Stimulated activated CD8-positive, alpha-beta memory T cell treated with anti-CD3 and anti-CD28 coated beads, Interleukin-2, amount 100 ng/mL, for 48 hours (primary cell): ENCODE data around the gene TMEM132A.
"Not testable (repeated sequence)": the region's sequence is repeated elsewhere in the genome, so short reads cannot be mapped to it uniquely, and the experiment has no call there.

Experiments used
- DNase-seq, 2 donors: peaks; one replicate each; pipeline ENCODE4 v3.0.0-alpha.2; 2020; ENCODE audit warnings: low read depth in 2 of 2

Gene TMEM132A

GRCh38 chr11:60954421-60954820 lies 30.2 kb downstream of the TMEM132A start:
- no peak for DNase-seq

GRCh38 chr11:60955571-60955970 lies 31.3 kb downstream of the TMEM132A start:
- no peak for DNase-seq

GRCh38 chr11:60957188-60957587 lies 32.9 kb downstream of the TMEM132A start:
- no peak for DNase-seq

- DNase-seq = no peak
Measured at GRCh38 chr11:60959431-60959830, 35.2 kb downstream of the TMEM132A start.

- no peak for DNase-seq
Measured at GRCh38 chr11:60960405-60960804, 36.1 kb downstream of the TMEM132A start.

- DNase-seq = no peak
Measured at GRCh38 chr11:60964801-60965200, 40.5 kb downstream of the TMEM132A start.

GRCh38 chr11:60966890-60967289 lies 42.6 kb downstream of the TMEM132A start:
- DNase-seq = no peak

GRCh38 chr11:60968223-60968622 lies 44.0 kb downstream of the TMEM132A start:
- no peak for DNase-seq

GRCh38 chr11:60970369-60970774 lies 46.1 kb downstream of the TMEM132A start:
- DNase-seq = peak; percentile 71 to 77

- no peak for DNase-seq
Measured at GRCh38 chr11:60970890-60971289, 46.6 kb downstream of the TMEM132A start.

- no peak for DNase-seq
Measured at GRCh38 chr11:60971520-60971919, 47.3 kb downstream of the TMEM132A start, which contains the start of gene CD6. Gene CD6 (plus strand): TSS chr11:60971680. CDS start chr11:60971866, 186 bp downstream.

GRCh38 chr11:60972182-60973030 lies 48.1 kb downstream of the TMEM132A start:
- DNase-seq = no peak

- no peak for DNase-seq
Measured at GRCh38 chr11:60973699-60974098, 49.4 kb downstream of the TMEM132A start.

- not testable (repeated sequence) for DNase-seq
Measured at GRCh38 chr11:60974316-60974715, 50.1 kb downstream of the TMEM132A start.

- no peak for DNase-seq
Measured at GRCh38 chr11:60974726-60975125, 50.5 kb downstream of the TMEM132A start.

- DNase-seq = no peak
Measured at GRCh38 chr11:60977224-60977623, 53.0 kb downstream of the TMEM132A start.

GRCh38 chr11:60977836-60978235 lies 53.6 kb downstream of the TMEM132A start:
- DNase-seq = no peak

- peak; percentile 62 to 76 for DNase-seq
Measured at GRCh38 chr11:60978546-60979380, 54.5 kb downstream of the TMEM132A start.

GRCh38 chr11:60981515-60981914 lies 57.3 kb downstream of the TMEM132A start:
- DNase-seq = no peak

GRCh38 chr11:60982184-60982583 lies 57.9 kb downstream of the TMEM132A start:
- no peak for DNase-seq

GRCh38 chr11:60984149-60984548 lies 59.9 kb downstream of the TMEM132A start:
- DNase-seq = no peak

- no peak for DNase-seq
Measured at GRCh38 chr11:60984636-60985035, 60.4 kb downstream of the TMEM132A start.

- no peak for DNase-seq
Measured at GRCh38 chr11:60985501-60985900, 61.2 kb downstream of the TMEM132A start.
